DMS 273 (cell line): ENCODE measurements around the gene PARVG.

Source experiments
- DNase-seq: peaks from one replicate; lab custom pipeline; 2025; ENCODE audit not compliant: unreplicated experiment; lab: John Stamatoyannopoulos, UW

PARVG gene

DNA sequence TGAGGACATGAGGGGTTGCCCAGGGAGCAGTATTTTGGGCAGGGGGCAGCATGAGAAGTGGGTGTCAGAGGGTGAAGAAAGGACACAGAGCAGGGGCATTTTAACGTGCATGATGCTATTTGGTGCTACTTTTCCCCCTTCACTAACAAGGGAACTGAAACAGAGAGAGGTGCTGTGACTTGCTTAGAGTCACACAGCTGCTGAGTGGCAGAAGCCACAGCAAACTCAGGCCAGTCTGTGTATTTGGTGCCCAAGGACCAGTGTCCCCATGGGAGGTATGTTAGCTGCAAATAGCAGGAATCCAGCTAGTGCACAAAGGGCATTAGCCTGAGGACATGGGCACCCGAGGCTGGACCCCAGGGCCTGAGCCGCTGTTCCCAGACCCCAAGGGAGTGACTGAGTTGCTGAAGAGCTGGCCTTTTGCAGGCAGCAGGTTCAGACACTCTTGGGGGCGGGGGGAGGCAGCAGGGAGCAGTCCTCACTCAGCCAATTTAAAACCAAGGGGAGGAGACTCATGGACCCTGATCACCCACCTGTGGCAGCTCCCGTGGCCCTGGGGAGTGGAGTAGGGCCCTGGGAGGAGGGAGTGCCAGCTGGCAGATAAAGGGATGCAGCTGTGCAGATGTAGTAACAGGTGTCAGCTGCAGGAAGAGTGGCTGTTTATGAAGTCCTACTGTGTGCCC, 14.6 kb downstream of the PARVG start:
- peak; percentile 17 for DNase-seq

DNA sequence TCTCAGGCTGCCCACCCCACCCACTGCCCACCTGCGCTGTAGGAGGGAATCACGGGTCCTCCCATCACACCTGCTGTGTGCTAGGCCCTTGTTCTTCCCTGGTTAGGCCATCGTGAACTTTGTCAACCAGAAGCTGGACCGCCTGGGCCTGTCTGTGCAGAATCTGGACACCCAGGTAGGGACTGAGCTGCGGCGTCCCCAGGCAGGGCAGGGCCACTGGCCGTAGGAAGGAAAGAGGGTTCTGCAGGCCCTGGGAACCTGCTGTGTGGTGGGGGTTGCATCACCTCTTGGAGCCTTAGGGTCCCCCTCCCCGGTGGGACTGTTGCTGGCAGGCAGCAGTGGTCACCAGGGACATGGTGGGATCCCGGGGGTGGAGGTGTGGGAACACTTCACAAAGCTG, 15.5 kb downstream of the PARVG start:
- no peak for DNase-seq

DNA sequence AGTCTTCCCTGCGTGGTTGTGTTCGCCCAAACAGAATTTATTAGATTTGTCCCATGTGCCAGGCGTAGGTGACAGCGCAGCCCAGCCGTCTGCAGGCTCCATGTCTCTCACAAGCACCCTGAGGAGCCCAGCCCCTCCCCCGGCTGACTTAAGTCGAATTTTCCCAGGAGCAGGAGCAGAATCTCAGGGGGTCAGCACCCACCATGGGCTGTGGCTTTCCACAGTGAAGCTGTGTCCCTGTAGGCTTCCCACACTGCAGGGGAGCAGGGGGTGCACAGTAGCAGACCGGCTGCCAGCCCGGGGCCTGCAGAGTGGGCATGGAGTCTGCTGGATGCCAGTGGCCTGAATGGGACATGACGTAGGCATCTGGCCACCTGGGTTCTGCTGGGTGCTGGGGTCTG, 16.0 kb downstream of the PARVG start:
- DNase-seq = no peak

DNA sequence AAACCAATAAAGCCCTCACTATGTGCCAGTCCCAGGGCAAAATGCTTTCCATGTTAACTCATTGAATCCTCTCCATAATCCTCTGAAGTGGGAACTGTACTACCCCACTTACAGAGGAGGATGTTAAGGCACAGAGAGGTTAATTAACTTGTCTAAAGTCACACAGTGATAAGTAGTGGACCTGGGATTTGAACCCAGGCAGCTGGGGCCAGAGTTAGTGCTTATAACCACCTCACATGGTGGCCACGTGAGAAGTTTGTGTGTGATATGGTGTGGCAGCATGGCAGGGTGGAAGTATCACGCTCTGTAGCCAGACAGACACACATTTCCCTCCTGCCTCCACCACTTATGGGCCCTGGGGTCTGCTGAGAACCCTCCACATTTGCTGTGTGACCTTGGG, 16.5 kb downstream of the PARVG start:
- DNase-seq = no peak

DNA sequence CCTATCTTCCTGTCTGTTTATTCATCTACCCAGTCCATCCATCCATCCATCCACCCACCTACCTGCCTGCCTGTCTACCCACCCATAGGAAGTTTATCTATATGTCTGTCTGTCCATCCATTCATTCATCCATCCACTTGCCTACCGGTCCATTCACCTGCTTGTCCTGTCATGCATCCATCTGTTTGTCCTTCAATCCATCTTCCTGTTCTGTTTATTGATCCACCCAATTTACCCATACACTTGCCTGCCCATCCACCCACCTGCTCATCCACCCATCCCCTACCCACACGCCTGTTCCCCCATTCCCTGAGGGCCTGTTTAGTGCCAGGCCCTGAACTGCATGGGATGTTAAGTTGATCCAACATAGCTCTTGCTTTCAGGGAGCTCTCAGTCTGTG, 18.4 kb downstream of the PARVG start:
- no peak for DNase-seq

DNA sequence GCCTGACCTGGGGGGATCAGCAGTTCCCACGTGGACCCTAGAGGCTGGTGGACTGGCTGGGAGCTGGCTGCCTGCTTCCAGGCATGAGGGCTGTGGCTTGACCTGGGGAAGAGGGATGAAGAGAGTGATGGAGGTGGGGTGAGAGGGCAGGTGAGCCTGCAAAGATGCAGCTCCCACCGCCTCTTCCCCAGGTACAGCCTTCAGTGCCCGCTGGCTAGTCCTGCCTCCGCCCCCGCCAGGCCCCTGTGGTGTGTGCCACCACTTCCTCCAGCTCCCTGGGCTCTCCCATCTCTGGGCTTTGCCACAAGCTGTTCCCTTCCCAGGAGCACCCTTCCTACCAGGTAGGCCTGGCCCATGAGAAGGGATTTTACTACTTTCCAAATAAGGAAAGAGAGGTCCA, 19.1 kb downstream of the PARVG start:
- DNase-seq = no peak

DNA sequence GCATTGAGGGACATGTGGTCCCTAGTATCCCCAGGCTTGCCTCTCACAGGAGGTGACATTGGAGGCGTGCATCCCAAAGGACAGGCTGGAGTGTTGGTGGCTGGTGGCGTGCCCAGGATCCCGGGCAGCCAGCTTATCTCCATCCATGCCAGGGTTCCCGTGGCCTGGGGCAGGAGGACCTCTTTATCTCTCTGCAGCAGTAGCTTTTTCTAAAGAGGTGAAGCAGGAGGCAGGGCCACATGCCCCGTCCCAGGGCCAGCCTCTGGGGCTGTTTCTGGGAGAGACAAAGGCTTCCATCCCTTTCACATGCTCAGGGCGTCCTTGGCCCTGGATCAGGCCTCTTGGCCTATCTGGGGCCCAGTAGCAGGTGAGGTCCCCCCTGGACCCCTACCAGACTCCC, 19.7 kb downstream of the PARVG start:
- no peak for DNase-seq

DNA sequence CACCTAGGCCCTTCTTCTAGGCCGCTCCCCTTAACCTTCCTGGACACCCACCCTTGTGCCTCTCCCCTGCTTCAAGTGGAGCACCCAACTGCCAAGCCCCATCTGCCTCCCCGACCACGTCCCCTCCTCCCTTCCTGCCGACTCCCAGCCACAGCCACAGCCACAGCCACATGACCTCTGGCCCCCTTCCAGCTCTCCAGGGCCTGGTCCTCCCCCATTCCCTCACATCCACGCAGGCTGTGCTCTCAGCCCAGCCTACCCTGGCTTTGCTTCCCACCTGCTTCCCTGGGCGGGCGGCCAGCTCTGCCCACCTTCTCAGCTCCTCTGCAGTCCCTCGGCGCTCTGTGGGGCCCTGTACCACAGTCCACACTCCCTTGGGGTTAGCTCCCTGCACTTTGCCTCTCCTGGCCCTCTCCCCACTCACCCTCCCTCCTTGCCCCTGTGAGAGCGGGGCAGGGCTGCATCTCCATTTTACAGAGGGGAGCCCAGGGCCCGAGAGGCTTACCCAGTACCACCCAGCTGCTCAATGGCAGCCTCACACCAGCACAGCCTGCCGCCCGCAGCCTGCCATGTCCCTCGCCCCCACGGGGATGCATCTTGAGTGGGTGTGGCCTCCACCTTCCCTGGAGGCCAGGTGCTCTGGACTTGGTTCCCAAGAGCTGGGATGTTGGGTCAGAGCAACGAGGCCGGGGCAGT, 20.3 kb downstream of the PARVG start:
- peak; percentile 20 for DNase-seq

DNA sequence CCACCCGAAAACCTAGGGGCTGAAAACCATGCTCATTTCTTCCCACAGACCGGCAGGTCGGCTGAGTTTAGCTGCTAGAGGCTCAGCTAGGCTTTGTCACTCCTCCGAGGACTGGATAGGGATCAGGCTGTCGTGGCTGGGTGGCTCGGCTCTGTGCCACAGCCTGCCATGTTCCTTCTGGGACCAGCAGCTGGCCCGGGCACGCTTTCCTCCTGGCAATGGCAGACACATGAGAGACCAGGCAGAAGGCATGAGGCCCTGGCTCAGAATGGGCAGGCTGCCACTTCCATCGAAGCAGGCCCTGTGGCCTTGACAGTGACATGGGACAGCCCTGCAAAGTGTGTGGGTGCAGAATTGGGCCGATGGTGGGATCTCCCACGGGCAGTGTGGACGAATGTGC, 20.9 kb downstream of the PARVG start:
- peak; percentile 34 for DNase-seq

DNA sequence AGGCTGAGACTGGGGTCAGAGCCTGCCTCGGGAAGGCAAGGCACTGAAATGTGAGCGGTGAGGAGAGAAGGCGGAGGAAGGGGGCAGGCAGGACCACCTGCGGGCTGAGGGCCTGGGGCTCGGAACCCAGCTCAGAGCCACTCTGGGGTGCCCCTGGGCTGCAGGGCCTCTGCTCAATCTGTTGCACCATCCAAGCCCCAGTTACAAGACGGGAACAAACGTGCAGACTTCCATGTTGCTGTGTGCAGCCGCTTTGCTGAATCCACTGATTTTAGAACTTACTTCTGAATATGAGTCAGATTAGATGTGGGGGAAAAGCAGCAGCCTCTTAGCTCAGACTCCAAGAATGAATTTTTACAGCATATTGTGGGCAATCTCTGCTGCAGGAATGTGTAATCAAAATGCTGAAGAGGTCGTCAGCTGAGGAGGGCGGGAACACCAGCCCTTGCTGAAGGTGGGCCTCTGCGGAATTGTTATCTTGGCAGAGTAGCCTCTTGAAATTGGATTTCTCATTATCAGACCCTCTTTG, 21.6 kb downstream of the PARVG start:
- DNase-seq = no peak

DNA sequence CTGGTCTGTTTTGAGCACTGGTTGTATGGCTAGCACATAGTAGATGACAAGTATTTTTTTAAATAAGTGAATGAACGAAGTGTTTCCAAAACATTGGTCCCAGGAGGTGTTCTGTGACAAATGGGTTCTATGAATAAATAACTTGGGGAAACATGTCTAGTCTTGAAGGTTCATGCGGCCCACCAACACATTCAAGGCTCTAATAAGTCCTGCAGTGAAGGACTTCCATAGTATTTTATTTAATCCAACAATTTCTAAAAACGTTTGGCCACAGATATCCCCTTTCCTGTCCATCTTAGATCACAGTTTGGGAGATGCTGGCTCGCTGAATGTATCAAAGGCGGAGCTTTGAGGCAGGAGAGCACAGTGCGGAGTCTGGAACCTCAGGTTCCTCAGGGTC, 22.5 kb downstream of the PARVG start:
- no peak for DNase-seq

DNA sequence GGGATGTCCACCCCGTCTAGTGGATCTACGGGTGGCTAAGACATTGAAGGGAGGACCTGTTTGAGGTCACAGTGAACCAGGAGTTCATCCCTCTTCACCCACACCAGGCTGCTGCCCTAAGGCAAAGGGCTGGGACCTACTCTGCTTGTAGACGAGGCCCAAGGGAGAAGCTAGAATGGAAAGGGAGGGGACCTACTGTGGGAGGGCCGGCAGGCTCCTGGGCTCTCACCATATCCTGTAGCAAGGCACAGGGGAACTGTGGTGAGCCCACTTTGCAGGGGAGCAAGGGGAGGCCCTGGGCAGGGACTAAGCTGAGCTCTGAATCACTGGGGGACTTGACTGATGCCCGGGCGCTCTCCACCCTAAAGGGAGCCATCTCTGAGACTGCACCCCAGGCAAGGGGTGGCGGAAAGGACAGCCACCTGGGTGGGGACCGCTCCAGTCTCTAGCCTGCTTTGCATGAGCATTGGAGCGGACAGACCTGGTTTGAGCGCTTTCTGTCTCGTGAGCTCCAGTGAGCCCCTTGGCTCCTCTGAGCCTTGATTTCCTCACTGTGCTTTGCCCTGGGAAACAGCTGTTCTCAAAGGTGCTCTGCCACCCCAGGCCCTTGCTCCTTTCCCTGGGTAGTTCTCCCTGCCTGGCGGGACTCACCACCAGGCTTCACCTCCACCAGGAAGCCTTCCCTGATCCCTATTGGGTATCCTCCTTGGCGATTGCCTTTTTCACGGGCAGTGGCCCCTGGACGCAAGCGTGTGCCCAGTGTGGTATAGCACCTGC, 24.2 kb downstream of the PARVG start:
- DNase-seq = no peak

DNA sequence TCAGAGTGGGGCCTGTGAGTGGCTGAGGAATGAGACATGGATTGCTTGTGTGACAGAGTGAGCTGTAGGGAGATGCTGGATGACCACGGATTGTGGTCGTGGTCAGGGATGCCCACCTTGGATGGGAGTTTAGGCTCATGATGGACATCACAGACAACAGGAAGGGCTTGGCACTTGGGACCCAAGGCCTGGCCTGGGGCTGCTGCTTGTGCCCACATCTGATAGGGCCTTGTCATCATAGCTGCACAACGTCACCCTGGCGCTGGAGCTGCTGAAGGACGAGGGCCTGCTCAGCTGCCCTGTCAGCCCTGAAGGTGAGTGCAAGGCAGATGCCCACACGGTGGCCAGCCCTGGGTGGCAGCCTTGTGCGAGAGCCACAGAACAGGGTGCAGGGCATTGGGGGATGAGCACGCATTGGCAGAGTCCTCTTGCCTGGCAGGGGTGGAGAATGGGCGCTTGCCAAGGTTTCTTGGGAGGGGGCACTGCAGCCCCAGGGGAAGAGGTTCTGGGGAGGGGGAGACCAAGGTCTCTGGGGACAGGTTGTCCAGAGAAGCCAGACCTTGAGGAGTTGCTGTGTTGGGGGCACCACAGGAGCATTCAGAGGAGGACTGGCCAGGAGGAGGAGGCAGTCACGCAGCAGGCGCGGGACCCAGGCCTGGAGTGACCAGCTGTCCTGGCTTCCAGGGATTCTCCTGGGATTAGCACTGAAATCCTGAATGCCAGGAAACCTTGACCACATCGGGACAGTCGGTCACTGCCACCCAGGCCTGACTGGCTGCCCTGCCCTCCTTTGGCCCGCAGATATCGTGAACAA, 25.0 kb downstream of the PARVG start:
- DNase-seq = no peak

DNA sequence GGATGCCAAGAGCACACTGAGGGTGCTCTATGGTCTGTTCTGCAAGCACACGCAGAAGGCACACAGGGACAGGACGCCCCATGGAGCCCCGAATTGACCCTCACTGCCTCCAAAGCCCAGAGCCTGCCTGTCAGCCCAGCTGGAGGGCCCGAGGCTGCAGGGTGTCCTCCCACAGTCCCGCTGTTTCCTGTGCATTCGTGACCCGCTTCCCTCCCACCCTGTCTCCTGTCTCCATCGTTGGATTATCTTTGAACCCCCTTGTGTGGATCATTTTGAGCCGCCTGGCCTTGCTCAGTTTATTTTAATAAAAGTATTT, 25.6 kb downstream of the PARVG start:
- no peak for DNase-seq

DNA sequence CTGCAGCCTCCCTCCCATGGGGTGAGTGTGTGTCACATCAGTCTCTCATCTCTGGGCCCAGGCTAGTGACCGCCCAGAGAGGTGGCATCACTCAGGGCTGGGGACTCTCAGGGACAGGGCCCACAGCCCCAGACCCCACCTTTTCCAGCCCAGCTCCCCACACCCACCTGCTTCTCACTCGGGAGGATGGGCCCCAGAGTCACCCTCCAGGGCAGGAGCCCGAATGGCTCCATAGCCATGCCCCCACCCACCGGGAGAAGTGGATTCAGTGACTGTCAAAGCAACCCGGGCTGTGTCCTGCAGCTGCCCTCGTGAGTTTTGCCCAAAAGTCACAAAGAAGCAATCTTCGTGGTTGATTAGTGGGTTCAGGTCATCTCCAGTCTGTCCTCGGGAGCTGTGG, 26.0 kb downstream of the PARVG start:
- no peak for DNase-seq

DNA sequence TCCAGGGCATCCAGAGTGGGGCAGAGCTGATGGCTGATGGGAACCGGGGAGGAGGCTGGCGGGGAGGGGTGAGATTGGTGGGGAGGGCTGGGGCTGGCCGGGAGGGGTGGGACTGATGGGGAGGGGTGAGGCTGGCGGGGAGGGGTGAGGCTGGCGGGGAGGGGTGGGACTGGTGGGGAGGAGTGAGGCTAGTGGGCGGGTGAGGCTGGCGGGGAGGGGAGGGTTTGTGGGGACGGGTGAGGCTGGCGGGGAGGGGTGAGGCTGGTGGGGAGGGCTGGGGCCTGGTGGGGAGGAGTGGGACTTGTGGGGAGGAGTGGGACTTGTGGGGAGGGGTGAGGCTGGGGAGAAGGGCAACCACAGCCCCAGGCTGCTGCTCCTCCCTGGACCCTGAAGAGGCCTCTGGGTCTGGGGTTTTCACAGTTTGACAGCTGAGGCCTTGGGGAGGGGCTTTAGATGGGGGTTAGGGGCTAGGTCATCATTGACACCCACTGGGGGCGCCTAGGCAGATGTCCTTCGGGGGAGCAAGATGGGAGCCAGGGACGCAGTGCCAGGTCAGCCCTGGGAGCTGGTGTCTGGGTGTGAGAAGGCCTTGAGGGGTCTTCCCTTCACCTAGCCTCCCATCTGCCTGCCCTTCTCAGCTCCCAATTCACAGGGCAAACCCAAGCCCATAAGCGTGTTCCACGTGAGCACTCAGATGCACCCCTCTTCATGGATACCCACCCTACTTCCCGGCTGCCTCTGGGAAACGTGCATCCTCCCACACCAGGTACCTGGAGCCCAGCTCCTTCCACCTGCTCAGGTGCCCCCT, 26.7 kb downstream of the PARVG start:
- DNase-seq = no peak

DNA sequence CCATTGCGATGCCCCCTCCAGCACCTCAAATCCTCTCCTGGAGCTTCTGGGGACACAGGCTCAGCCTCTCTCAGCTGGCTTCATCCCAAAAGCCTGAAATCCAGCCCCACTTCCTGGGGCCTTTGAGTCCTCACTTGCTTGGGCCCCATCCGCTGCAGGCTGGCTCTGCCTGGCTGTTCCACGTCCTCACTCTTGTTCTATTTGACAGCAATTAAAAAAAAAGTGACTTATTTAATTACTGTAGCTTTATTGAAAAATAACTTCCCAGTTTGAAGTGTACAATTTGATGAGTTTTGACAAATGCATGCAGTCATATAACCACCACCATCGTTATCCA, 27.2 kb downstream of the PARVG start:
- DNase-seq = no peak

DNA sequence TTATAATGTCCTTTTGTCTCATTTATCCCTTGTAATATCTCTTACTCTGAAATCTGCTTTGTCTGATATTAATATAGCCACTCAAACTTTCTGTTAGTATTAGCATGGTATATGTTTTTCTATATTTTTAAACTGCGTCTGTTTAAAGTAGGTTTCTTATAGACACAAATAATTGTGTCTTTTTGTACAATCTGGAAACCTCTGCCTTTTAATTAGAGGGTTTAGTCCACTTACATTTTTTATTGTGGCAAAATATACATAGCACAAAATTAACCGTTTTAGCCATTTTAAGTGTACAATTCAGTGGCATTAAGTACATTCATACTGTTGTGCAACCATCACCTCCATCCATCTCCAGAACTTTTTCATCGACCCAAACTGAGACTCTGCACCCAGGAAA, 28.6 kb downstream of the PARVG start:
- no peak for DNase-seq

DNA sequence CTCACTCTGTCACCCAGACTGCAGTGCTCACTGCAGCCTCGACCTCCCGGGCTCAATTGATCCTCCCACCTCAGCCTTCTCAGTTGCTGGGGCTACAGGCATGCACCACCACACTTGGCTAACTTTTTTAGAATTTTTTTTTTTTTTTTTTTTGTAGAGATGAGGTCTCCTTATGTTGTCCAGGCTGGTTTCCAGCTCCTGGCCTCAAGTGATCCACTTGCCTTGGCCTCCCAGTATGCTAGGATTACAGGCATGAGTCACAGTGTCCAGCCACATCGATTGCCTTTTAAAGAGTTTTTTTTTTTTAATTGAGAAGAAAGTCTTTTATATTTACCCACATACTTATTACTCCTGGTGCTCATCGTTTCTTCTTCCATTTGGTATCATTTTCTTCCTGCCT, 30.0 kb downstream of the PARVG start:
- DNase-seq = no peak

DNA sequence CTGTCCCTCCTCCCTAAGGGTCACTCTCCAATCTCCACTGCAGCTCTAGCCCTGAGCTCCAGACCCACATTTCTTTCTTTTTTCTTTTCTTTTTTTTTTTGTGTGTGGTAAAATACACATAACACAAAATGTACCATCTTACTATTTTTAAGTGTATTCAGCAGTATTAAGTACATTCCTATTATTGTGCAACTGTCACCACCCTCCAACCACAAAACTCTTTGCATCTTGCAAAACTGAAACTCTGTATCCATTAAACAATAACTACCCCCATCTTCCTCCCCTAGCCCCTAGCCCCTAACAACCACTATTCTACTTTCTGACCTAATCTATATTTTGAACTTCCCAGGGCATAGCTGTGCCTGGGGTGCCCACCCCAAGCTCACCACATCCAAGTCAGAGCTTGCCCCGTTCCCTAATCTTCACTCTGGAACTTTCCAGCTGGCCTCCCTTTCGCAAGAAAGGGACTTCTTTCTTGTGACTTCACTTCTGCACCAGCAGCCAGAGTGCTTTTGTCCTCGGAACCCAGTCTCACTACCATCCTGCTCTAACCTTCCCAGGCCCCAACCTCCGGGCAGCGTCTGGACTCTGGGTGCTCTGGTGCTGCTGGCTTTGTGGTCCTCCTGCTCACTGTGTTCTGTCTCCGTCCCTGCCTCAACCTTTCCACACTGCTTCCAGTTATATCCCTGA, 30.7 kb downstream of the PARVG start:
- DNase-seq = no peak
